ENCODE data around the gene DIAPH2.

DNA sequence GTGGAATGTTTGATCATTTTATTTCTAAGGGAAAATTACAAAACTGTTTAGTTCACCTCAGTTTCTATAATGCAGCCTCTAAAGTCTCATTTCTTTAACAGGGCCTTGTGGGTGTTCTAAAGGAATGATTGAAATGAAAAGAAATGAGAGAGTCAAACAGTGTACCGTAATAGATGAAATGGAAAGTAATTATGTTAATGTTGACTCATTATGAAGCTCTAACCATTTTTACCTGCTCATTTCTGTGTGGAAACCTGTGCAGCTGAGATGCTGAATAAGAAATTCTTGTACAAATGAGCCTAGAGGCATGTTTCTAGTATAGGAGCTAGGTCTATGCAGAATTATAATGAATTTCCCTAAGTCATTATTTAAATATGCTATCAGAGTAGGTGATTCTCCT lies 153.9 kb downstream of the DIAPH2 start:
- TF ChIP-seq TARDBP (IDR thresholded peaks at IDR 0.05) (no peak), SP1 (IDR thresholded peaks at IDR 0.05) (no peak), FOXA1 (IDR thresholded peaks at IDR 0.05) (no peak), BHLHE40 (IDR thresholded peaks at IDR 0.05; ENCODE audit: borderline replicate concordance) (no peak), HDGF (IDR thresholded peaks at IDR 0.05; ENCODE audit: borderline replicate concordance) (no peak), ELF4 (IDR thresholded peaks at IDR 0.05) (no peak), SUZ12 (IDR thresholded peaks at IDR 0.05) (no peak)
- TF ChIP-seq, protein P1, sequence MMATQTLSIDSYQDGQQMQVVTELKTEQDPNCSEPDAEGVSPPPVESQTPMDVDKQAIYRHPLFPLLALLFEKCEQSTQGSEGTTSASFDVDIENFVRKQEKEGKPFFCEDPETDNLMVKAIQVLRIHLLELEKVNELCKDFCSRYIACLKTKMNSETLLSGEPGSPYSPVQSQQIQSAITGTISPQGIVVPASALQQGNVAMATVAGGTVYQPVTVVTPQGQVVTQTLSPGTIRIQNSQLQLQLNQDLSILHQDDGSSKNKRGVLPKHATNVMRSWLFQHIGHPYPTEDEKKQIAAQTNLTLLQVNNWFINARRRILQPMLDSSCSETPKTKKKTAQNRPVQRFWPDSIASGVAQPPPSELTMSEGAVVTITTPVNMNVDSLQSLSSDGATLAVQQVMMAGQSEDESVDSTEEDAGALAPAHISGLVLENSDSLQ (IDR thresholded peaks at IDR 0.05) = no peak
